Astrocyte (in vitro differentiated cells and primary cell): Measurements from ENCODE around the gene FBLN2. TPM values are rescaled to one million over a fixed set of nuclear protein-coding genes. Genes with fewer than 3 reads are reported as not detected.

ENCODE experiments used
- DNase-seq: peaks from one replicate; pipeline ENCODE4 v3.0.0-alpha.2; 2010; ENCODE audit warnings: low read depth
- FAIRE-seq: peaks from 2 replicates; lab custom pipeline; 2011; peaks lifted over from hg19 to GRCh38; lab: Jason Lieb, UNC
- H2AFZ ChIP-seq: 2 replicates; pipeline ENCODE4 v1.6.0; 2012; ENCODE audit warnings: low read depth, low read length, inconsistent platforms
- H3K27ac ChIP-seq: 2 replicates; pipeline ENCODE4 v1.5.1; 2011; ENCODE audit warnings: low read depth, low read length, inconsistent platforms
- H3K27me3 ChIP-seq: 2 replicates; pipeline ENCODE4 v1.6.0; 2011; ENCODE audit warnings: low read length, inconsistent platforms; ENCODE audit not compliant: insufficient read depth
- H3K36me3 ChIP-seq: 2 replicates; pipeline ENCODE4 v1.5.1; 2011; ENCODE audit warnings: low read length, inconsistent platforms; ENCODE audit not compliant: insufficient read depth
- H3K4me1 ChIP-seq: 2 replicates; pipeline ENCODE4 v1.5.1; 2011; ENCODE audit warnings: low read length, inconsistent platforms; ENCODE audit not compliant: insufficient read depth
- H3K4me2 ChIP-seq: 2 replicates; pipeline ENCODE4 v1.6.0; 2012; ENCODE audit warnings: low read length, inconsistent platforms
- H3K4me3 ChIP-seq: 2 replicates; pipeline ENCODE4 v1.5.1; 2011; ENCODE audit warnings: low read depth, mild to moderate bottlenecking, low read length, inconsistent platforms; ENCODE audit not compliant: insufficient read depth
- H3K79me2 ChIP-seq: 2 replicates; pipeline ENCODE4 v1.6.0; 2012; ENCODE audit warnings: mild to moderate bottlenecking, low read length, inconsistent platforms; ENCODE audit not compliant: insufficient read depth
- H3K9ac ChIP-seq: 2 replicates; pipeline ENCODE4 v1.6.0; 2012; ENCODE audit warnings: mild to moderate bottlenecking, low read length, inconsistent platforms
- H3K9me3 ChIP-seq: 2 replicates; pipeline ENCODE4 v1.5.1; 2012; ENCODE audit warnings: low read depth, mild to moderate bottlenecking, low read length, inconsistent platforms; ENCODE audit not compliant: insufficient read depth
- H4K20me1 ChIP-seq: 2 replicates; pipeline ENCODE4 v1.6.0; 2012; ENCODE audit warnings: low read length, inconsistent platforms; ENCODE audit not compliant: insufficient read depth
- H3K27ac Mint-ChIP-seq: one replicate; pipeline ENCODE4 v1.8.0; 2021; ENCODE audit warnings: mild to moderate bottlenecking, mixed read lengths; ENCODE audit not compliant: unreplicated experiment
- H3K27me3 Mint-ChIP-seq: one replicate; pipeline ENCODE4 v1.8.0; 2021; ENCODE audit warnings: low read depth, mixed read lengths; ENCODE audit not compliant: unreplicated experiment
- H3K36me3 Mint-ChIP-seq: one replicate; pipeline ENCODE4 v1.8.0; 2021; ENCODE audit warnings: low read depth, mixed read lengths; ENCODE audit not compliant: unreplicated experiment
- H3K4me1 Mint-ChIP-seq: one replicate; pipeline ENCODE4 v1.8.0; 2021; ENCODE audit warnings: low read depth, mixed read lengths; ENCODE audit not compliant: unreplicated experiment
- H3K4me3 Mint-ChIP-seq: one replicate; pipeline ENCODE4 v1.8.0; 2021; ENCODE audit warnings: mild to moderate bottlenecking, moderate library complexity, mixed read lengths; ENCODE audit not compliant: unreplicated experiment
- H3K9me3 Mint-ChIP-seq: one replicate; pipeline ENCODE4 v1.8.0; 2021; ENCODE audit warnings: mild to moderate bottlenecking, mixed read lengths; ENCODE audit not compliant: unreplicated experiment
- CTCF ChIP-seq: IDR thresholded peaks from 2 replicates; pipeline ENCODE4 v1.5.1; 2011; ENCODE audit warnings: low read depth, mild to moderate bottlenecking, inconsistent platforms, low read length, moderate library complexity; ENCODE audit not compliant: insufficient read depth
- EZH2 ChIP-seq: IDR thresholded peaks from 2 replicates; pipeline ENCODE4 v1.6.1; 2012; ENCODE audit warnings: mild to moderate bottlenecking, low read length, inconsistent platforms; ENCODE audit not compliant: insufficient read depth
- total RNA-seq: library from RNA; stranded (reverse); gene quantifications from 2 replicates; pipeline ENCODE4 v1.2.1, GENCODE V29; 2021

FBLN2 gene
- total RNA-seq, 1 donor from 2014 or later = 36.6 TPM

GRCh38 chr3:13648060-13649001 lies 99.4 kb downstream of the FBLN2 start:
- Histone ChIP-seq H3K27ac (no peak overlapping the region), H3K27me3 (peaks cover 7% of the 10 kb centered on the region), H3K9ac (no peak overlapping the region), H4K20me1 (no peaks in the 10 kb centered on the region), H3K4me2 (peak overlapping the region; percentile 20), H3K4me1 (peaks cover 22% of the 10 kb centered on the region), H3K36me3 (no peaks in the 10 kb centered on the region), H3K9me3 (no peaks in the 10 kb centered on the region), H2AFZ (peak overlapping the region; percentile 42), H3K4me3 (no peak overlapping the region), H3K79me2 (no peaks in the 10 kb centered on the region)
- DNase-seq (peak; percentile 41), FAIRE-seq (no peak)
- Mint-ChIP-seq H3K27ac (peak overlapping the region; percentile 19), H3K27me3 (peaks cover 40% of the 10 kb centered on the region), H3K9me3 (no peaks in the 10 kb centered on the region), H3K4me3 (peak overlapping the region; percentile 45), H3K4me1 (peaks cover 13% of the 10 kb centered on the region), H3K36me3 (no peaks in the 10 kb centered on the region)
- TF ChIP-seq CTCF (peak; percentile 92), EZH2 (peak; percentile 33)

GRCh38 chr3:13650210-13651056 lies 101.5 kb downstream of the FBLN2 start:
- Histone ChIP-seq H3K9ac (peak overlapping the region; percentile 65), H4K20me1 (no peaks in the 10 kb centered on the region), H3K79me2 (no peaks in the 10 kb centered on the region), H3K4me1 (peaks cover 19% of the 10 kb centered on the region), H3K4me3 (no peak overlapping the region), H3K4me2 (peak overlapping the region; percentile 55), H3K36me3 (no peaks in the 10 kb centered on the region), H2AFZ (no peak overlapping the region), H3K27ac (no peak overlapping the region), H3K9me3 (no peaks in the 10 kb centered on the region), H3K27me3 (peaks cover 7% of the 10 kb centered on the region)
- DNase-seq (peak; percentile 12), FAIRE-seq (no peak)
- Mint-ChIP-seq H3K27me3 (peaks cover 44% of the 10 kb centered on the region), H3K4me3 (peak overlapping the region; percentile 60), H3K27ac (peak overlapping the region; percentile 64), H3K36me3 (no peaks in the 10 kb centered on the region), H3K9me3 (no peaks in the 10 kb centered on the region), H3K4me1 (peaks cover 12% of the 10 kb centered on the region)
- TF ChIP-seq CTCF (peak; percentile 72), EZH2 (no peak)
